Loucy (cell line): Measurements from ENCODE around the gene CA7.

ENCODE experiments used
- H2AFZ ChIP-seq: fragments of 200-600 bp; sonication (generic); 2 replicates; pipeline ENCODE4 v1.6.0; 2016; ENCODE audit warnings: antibody characterized with exemption, mild to moderate bottlenecking, low read length, moderate library complexity
- H3F3A ChIP-seq: fragments of 200-600 bp; 2 replicates; pipeline ENCODE4 v1.6.0; 2016; ENCODE audit warnings: antibody characterized with exemption, low read depth, mild to moderate bottlenecking
- H3K27me3 ChIP-seq: fragments of 200-600 bp; sonication (generic); 2 replicates; pipeline ENCODE4 v1.6.1; 2014; ENCODE audit warnings: low read length, mild to moderate bottlenecking; ENCODE audit not compliant: insufficient read depth, poor library complexity, severe bottlenecking
- H3K36me3 ChIP-seq: fragments of 200-600 bp; sonication (generic); 2 replicates; pipeline ENCODE4 v1.6.1; 2016; ENCODE audit warnings: low read length; ENCODE audit not compliant: insufficient read depth
- H3K4me1 ChIP-seq: fragments of 200-600 bp; sonication (generic); 2 replicates; pipeline ENCODE4 v1.5.1; 2014; ENCODE audit warnings: low read length, mild to moderate bottlenecking; ENCODE audit not compliant: insufficient read depth, poor library complexity, severe bottlenecking
- H3K4me2 ChIP-seq: fragments of 200-600 bp; sonication (generic); 2 replicates; pipeline ENCODE4 v1.6.0; 2014; ENCODE audit warnings: antibody characterized with exemption, low read length, low read depth, mild to moderate bottlenecking; ENCODE audit not compliant: poor library complexity, severe bottlenecking
- H3K4me3 ChIP-seq: fragments of 200-600 bp; sonication (generic); 2 replicates; pipeline ENCODE4 v1.5.1; 2014; ENCODE audit warnings: low read length, mild to moderate bottlenecking, mixed read lengths; ENCODE audit not compliant: poor library complexity, severe bottlenecking
- H3K79me2 ChIP-seq: fragments of 200-600 bp; sonication (generic); 2 replicates; pipeline ENCODE4 v1.6.1; 2014; ENCODE audit warnings: low read length; ENCODE audit not compliant: insufficient read depth
- H3K9ac ChIP-seq: fragments of 200-600 bp; sonication (generic); 2 replicates; pipeline ENCODE4 v1.6.0; 2014; ENCODE audit warnings: mild to moderate bottlenecking, low read depth, low read length, moderate library complexity; ENCODE audit not compliant: poor library complexity, severe bottlenecking
- H3K9me2 ChIP-seq: fragments of 200-600 bp; sonication (generic); replicated peaks from 2 replicates; pipeline ENCODE4 v1.6.1; 2016; ENCODE audit warnings: low read depth, low read length, mixed read lengths
- H3K9me3 ChIP-seq: fragments of 200-600 bp; sonication (generic); 2 replicates; pipeline ENCODE4 v1.6.1; 2014; ENCODE audit warnings: mild to moderate bottlenecking, antibody characterized with exemption, low read length, low read depth; ENCODE audit not compliant: insufficient read depth
- H4K20me1 ChIP-seq: fragments of 200-600 bp; sonication (generic); 2 replicates; pipeline ENCODE4 v1.6.0; 2014; ENCODE audit warnings: antibody characterized with exemption, low read length, mild to moderate bottlenecking; ENCODE audit not compliant: insufficient read depth, poor library complexity, severe bottlenecking
- EZH2phosphoT487 ChIP-seq: fragments of 200-600 bp; IDR thresholded peaks from 2 replicates; pipeline ENCODE4 v1.6.1; 2018; ENCODE audit warnings: antibody characterized with exemption, mild to moderate bottlenecking, moderate library complexity, borderline replicate concordance
- TF ChIP-seq, protein P1 (sequence below): fragments of 200-600 bp; sonication (generic); conservative IDR thresholded peaks from 2 replicates; pipeline ENCODE4 v1.5.1; 2014; ENCODE audit warnings: mild to moderate bottlenecking, antibody characterized with exemption, low read length

CA7 gene

DNA sequence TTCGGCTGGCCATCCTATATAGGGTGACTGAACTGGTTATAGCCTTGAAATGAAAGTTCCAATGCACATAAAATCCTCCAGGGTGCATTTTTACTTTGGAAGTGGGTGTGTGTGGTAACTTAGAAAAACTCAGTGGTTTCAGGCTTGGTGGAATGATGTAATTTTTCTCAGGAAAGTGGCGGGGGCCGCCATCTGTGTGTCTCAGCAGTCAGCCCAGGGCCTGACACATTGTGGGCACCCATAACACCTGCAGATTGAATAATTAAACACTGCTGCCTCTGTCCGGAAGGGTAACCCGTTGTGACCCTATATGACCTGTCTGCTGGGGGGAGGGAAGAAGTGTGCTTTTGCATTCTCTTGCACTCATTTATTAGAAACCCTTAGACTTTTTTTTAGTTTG, 33.9 kb downstream of the CA7 start:
- H3F3A ChIP-seq, result peaks cover 20% of the 10 kb centered on the region
- H3K4me2 ChIP-seq, result peak overlapping the region; percentile 93
- H2AFZ ChIP-seq, result 0 out of 2 replicates have a peak overlapping the region, but pooled peaks have one; percentile 54
- no peaks in the 10 kb centered on the region for H3K36me3 ChIP-seq
- no peaks in the 10 kb centered on the region for H3K9me2 ChIP-seq
- peaks cover 18% of the 10 kb centered on the region for H4K20me1 ChIP-seq
- peak overlapping the region; percentile 75 for H3K9ac ChIP-seq
- H3K4me1 ChIP-seq, result peaks cover 55% of the 10 kb centered on the region
- TF ChIP-seq, protein P1, sequence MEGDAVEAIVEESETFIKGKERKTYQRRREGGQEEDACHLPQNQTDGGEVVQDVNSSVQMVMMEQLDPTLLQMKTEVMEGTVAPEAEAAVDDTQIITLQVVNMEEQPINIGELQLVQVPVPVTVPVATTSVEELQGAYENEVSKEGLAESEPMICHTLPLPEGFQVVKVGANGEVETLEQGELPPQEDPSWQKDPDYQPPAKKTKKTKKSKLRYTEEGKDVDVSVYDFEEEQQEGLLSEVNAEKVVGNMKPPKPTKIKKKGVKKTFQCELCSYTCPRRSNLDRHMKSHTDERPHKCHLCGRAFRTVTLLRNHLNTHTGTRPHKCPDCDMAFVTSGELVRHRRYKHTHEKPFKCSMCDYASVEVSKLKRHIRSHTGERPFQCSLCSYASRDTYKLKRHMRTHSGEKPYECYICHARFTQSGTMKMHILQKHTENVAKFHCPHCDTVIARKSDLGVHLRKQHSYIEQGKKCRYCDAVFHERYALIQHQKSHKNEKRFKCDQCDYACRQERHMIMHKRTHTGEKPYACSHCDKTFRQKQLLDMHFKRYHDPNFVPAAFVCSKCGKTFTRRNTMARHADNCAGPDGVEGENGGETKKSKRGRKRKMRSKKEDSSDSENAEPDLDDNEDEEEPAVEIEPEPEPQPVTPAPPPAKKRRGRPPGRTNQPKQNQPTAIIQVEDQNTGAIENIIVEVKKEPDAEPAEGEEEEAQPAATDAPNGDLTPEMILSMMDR, result no peak
- TF ChIP-seq EZH2phosphoT487, result no peak
- peaks cover 24% of the 10 kb centered on the region for H3K79me2 ChIP-seq
- H3K27me3 ChIP-seq, result no peaks in the 10 kb centered on the region
- peak overlapping the region; percentile 68 for H3K4me3 ChIP-seq
- no peaks in the 10 kb centered on the region for H3K9me3 ChIP-seq

DNA sequence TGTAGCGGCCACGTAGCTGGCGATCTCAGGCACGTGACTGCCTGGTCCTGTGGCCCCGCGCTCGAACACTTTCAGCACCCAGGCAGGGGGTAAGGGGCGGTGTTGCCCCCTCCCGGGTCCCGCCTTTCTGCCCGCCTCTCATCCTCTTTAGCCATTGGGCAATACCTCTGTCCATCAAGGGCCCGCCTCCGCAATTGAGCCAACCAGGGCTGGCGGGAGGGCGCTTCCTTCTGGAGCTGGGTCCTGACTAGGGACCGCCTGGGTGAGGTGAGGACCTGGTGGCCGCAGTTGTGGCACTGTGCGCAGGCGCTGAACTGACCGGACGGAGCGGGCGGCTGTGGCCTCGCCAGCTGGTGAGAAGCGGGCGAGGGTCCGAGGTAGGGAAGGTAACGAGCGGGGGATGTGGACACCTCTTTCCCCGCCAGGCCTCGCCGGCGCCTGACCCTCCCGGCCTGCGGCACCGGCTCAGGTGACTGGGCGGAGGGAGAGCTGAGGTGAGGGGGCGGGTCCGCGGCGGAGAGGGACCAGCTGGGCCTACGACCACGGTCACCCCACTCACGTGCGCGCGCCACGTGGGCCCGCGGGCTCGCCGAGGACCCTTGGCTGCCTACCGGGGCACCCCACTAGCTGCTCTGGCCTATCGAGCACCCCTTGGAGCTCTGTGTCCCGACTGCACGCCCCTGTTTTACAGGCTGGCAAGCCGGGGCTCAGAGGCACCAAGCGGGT, 36.2 kb downstream of the CA7 start, which contains the start of gene PDP2:
Gene PDP2, plus strand, starts transcription at position 228 of the 726 bp plus-strand sequence. CDS start 3,770 bp downstream, outside the sequence.
- Histone ChIP-seq H3K9ac (peak within 1 kb of the TSS; percentile 73), H3K9me3 (no peaks in the 10 kb centered on the region), H3K4me2 (peak within 1 kb of the TSS; percentile 87), H4K20me1 (peaks cover 29% of the 10 kb centered on the region), H3K79me2 (peaks cover 43% of the 10 kb centered on the region), H3K4me1 (peaks cover 51% of the 10 kb centered on the region), H3K27me3 (no peaks in the 10 kb centered on the region), H3F3A (peaks cover 11% of the 10 kb centered on the region), H3K9me2 (no peaks in the 10 kb centered on the region), H2AFZ (peak within 1 kb of the TSS; percentile 76), H3K4me3 (peak within 1 kb of the TSS; percentile 97), H3K36me3 (peaks cover 13% of the 10 kb centered on the region; the same call in 1 of the 2 replicates)
- TF ChIP-seq, protein P1, result no peak
- no peak for TF ChIP-seq EZH2phosphoT487

DNA sequence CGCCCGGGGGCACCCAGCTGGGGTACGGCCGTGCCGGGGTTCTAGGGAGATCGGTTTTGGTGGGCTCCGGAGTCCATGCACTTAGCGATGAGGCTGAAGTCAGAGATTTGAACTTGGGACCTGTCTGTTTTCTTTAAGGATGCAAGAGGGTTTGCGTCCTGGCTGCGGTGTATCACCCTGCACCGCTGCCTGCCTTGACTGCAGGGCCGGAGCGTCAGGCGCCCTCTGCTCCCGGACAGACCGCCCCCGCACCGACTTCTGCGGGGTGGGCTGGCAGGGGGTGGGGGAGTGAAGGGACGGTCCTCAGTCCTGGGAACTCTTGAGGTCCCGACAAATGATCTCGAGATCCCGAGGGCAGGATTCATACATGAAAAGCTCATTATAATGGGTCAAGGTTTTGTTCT, 36.8 kb downstream of the CA7 start:
- Histone ChIP-seq H4K20me1 (peaks cover 35% of the 10 kb centered on the region), H3K4me2 (peak overlapping the region; percentile 87), H3K36me3 (peaks cover 17% of the 10 kb centered on the region; the same call in 1 of the 2 replicates), H3K4me1 (peaks cover 54% of the 10 kb centered on the region), H3F3A (peaks cover 11% of the 10 kb centered on the region), H3K9me2 (no peaks in the 10 kb centered on the region), H3K9ac (peak overlapping the region; percentile 73), H3K9me3 (no peaks in the 10 kb centered on the region), H2AFZ (peak overlapping the region; percentile 76), H3K4me3 (peak overlapping the region; percentile 97), H3K79me2 (peaks cover 49% of the 10 kb centered on the region), H3K27me3 (no peaks in the 10 kb centered on the region)
- no peak for TF ChIP-seq EZH2phosphoT487
- TF ChIP-seq, protein P1, result no peak
